Stimulated activated CD8-positive, alpha-beta memory T cell treated with anti-CD3 and anti-CD28 coated beads, Interleukin-7, amount 100 ng/mL, for 4 hours (primary cell): ENCODE measurements around the gene NACC2.

Experiments used
- DNase-seq, 2 donors: peaks; one replicate each; pipeline ENCODE4 v3.0.0-alpha.2; 2020; ENCODE audit warnings: low read depth in 2 of 2

The NACC2 gene

GRCh38 chr9:136092741-136093140, 2.3 kb downstream of the NACC2 start:
- no peak for DNase-seq

GRCh38 chr9:136092353-136092650, 2.8 kb downstream of the NACC2 start:
- DNase-seq: no peak

GRCh38 chr9:136091582-136092352, 3.3 kb downstream of the NACC2 start:
- DNase-seq: no peak

- DNase-seq: no peak
These were observed 4.1 kb downstream of the NACC2 start for GRCh38 chr9:136090768-136091581.

- no peak for DNase-seq
These were observed 4.9 kb downstream of the NACC2 start for GRCh38 chr9:136090056-136090735.

GRCh38 chr9:136089697-136090045, 5.4 kb downstream of the NACC2 start:
- DNase-seq: no peak

- no peak for DNase-seq
These were observed 6.0 kb downstream of the NACC2 start for GRCh38 chr9:136088939-136089696.

GRCh38 chr9:136088481-136088938, 6.6 kb downstream of the NACC2 start:
- DNase-seq: no peak

GRCh38 chr9:136087741-136088480, 7.2 kb downstream of the NACC2 start:
- no peak for DNase-seq

- DNase-seq: no peak
These were observed 7.9 kb downstream of the NACC2 start for GRCh38 chr9:136086951-136087740.

- DNase-seq: no peak
These were observed 8.7 kb downstream of the NACC2 start for GRCh38 chr9:136086213-136086881.

- DNase-seq: no peak
These were observed 9.3 kb downstream of the NACC2 start for GRCh38 chr9:136085815-136086212.

- no peak for DNase-seq
These were observed 10.8 kb downstream of the NACC2 start for GRCh38 chr9:136084063-136084944.

GRCh38 chr9:136083558-136084062, 11.5 kb downstream of the NACC2 start:
- DNase-seq: no peak

- no peak for DNase-seq
These were observed 12.4 kb downstream of the NACC2 start for GRCh38 chr9:136082496-136083361.

- no peak for DNase-seq
These were observed 13.1 kb downstream of the NACC2 start for GRCh38 chr9:136081826-136082495.
